Measurements from ENCODE around the gene UCK2. TPM values are rescaled to one million over a fixed set of nuclear protein-coding genes. Genes with fewer than 3 reads are reported as not detected.

Gene UCK2
- total RNA-seq, 1 donor from 2014 or later: 5.9 TPM

DNA sequence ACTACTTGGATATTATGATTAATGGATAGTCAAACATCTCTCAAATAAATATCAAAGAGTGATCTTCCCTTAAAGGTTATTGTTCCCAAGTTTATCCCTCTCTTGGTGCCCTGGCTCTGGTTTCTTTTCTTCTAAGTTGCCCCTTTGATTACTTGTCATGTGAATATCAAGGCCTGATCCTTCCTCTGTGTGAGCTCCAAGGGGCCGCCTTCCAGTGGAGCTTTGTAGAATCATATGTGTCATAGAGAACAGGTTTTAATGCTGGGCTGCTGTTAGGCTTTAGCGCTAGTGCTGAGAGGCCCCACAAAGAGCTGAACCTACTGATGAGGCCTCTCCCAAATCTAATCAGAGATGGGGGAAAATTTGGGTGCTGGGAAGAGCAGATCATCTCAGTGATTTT lies 25.5 kb downstream of the UCK2 start:
- intact Hi-C loops (cut with micrococcal nuclease): no loop called here
- ATAC-seq (no peak), DNase-seq (no peak)

- ATAC-seq (no peak), DNase-seq (no peak)
- intact Hi-C loops (cut with micrococcal nuclease): no loop called here
Observed at GRCh38 chr1:165853528-165854075, 26.2 kb downstream of the UCK2 start.

GRCh38 chr1:165854101-165854845 lies 26.9 kb downstream of the UCK2 start:
- DNase-seq: no peak
- ATAC-seq: peak; percentile 63
- intact Hi-C loops (cut with micrococcal nuclease): no loop called here

DNA sequence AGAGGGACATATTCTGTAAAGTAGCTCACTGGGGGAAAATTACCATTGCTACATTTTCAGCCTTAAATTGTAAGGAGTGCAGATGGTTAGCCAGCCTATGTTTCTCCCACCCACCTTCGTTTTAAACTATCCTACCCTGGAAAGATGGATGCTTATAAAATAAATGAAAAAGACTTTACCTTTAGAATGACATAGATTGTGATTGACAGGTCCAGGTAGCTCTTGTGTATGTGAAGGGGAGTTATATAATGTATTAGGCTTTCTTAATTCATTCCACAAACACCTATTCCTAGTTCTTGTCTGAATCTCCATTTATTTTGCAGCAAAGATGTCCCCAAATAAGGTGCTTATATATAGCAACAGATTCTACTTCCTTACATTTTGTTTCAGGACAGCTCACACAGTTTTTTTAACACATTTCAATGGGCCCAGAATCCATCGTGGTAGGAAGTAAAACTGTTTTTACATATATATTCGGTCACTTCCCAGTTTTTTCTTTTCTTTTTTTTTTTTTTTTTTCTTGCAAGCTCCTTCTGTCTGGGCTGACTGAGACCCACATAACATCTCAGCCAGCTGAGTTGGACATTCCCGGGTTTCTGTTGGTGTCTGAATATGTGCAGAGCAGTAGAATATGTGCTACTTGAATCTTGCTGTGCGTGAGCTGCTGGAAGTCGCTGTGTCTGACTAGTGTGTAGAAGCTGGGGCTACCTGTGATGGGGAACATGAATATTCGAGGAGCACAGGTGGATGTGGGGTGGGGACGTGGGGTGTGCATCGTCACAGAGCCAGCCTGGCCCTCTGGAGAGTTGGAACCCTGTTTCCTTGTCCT lies 27.8 kb downstream of the UCK2 start:
- intact Hi-C loops (cut with micrococcal nuclease): no loop called here
- ATAC-seq (no peak), DNase-seq (no peak)

DNA sequence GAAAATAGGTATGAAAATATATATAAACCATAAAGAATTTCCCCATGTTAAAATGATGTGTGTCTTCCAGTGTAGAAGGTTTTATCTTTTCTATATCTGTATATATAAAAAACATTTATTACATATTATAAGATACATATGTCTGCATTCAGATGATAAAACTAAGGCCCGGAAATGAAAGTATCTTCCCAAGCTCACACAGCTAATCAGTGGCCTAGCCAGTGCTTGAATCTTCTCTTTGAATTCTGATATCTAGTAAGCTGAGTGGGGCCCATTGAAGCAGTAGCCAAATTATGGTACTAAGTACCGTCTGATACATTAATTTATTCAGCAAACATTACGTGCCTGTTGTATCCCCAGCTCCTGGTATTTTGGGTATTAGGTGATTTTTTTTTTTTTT lies 28.6 kb downstream of the UCK2 start:
- no peak for ATAC-seq
- intact Hi-C loops (cut with micrococcal nuclease): no loop called here
- no peak for DNase-seq

GRCh38 chr1:165856606-165857005 lies 29.2 kb downstream of the UCK2 start:
- intact Hi-C loops (cut with micrococcal nuclease): no loop called here
- peak; percentile 42 for ATAC-seq
- no peak for DNase-seq

- intact Hi-C loops (cut with micrococcal nuclease): no loop called here
- peak; percentile 32 for ATAC-seq
- DNase-seq: no peak
Observed at GRCh38 chr1:165857046-165857801, 29.8 kb downstream of the UCK2 start.

DNA sequence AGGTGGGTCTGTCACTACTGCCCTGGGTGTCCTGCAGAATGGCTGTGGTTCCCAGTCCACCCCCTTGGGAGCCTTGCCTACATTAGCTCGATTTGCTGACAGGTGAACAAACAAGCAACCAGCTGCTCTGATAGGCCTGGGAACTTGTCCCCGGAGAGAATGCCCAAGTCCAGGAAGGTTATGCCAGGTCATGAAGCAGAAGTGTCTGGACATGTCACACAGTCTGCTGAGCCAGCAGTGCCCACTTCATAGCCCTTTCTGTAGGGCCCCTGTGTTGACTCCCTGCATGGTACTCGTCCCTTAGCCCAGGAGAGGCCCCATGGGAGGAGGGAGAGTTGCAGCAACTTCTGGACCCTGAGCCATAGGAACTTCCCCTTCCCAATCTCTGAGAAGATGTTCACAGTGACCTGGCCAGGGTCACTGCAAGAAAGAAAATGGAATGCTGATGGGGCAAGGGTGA lies 31.0 kb downstream of the UCK2 start:
- intact Hi-C loops (cut with micrococcal nuclease): no loop called here
- ATAC-seq (peak; percentile 90), DNase-seq (peak; percentile 37)

DNA sequence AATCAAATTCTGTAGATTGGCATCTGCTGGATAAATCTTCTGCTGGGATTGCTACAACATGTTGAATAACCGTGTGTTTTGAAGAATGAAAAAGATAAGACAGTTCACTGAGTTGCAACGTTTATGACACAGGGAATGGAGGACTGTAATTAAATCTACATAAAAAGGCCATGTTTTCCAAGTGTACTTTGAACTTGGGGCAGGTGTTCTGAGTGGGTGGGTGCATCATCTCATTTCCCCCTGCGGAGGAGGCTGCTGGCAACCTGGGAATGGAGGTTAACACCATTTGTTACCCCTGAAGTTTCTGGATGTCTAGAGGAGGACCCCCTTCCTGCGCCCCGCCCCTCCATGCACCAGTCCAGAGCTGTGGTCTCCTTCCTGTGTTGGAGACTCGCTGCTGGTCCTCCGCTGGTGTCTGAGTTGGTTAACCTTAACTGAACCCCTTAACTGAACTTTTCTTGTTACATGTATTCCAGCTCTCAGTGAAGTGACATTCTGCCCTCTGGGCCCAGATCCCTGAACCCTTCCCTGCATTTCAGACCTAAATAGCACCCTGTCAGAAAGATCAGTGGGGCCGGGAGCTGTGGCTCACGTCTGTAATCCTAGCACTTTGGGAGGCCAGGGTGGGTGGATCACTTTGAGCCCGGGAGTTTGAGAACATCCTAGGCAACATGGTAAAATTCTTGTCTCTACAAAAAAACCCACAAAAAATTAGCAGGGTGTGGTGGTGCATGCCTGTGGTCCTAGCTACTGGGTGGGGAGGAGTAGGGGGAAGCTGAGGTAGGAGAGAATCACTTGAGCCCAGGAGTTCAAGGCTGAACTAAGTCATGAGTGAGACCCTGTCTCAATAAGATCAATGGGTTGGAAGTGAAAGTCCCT lies 31.8 kb downstream of the UCK2 start:
- peak; percentile 8 for ATAC-seq
- intact Hi-C loops (cut with micrococcal nuclease): no loop called here
- no peak for DNase-seq

- intact Hi-C loops (cut with micrococcal nuclease): no loop called here
- no peak for ATAC-seq
- no peak for DNase-seq
Observed at GRCh38 chr1:165860065-165860464, 32.7 kb downstream of the UCK2 start.

- intact Hi-C loops (cut with micrococcal nuclease): no loop called here
- ATAC-seq: no peak
- no peak for DNase-seq
Observed at GRCh38 chr1:165861911-165862310, 34.5 kb downstream of the UCK2 start.

GRCh38 chr1:165862448-165862847 lies 35.0 kb downstream of the UCK2 start:
- ATAC-seq (peak; percentile 29), DNase-seq (peak; percentile 44)

DNA sequence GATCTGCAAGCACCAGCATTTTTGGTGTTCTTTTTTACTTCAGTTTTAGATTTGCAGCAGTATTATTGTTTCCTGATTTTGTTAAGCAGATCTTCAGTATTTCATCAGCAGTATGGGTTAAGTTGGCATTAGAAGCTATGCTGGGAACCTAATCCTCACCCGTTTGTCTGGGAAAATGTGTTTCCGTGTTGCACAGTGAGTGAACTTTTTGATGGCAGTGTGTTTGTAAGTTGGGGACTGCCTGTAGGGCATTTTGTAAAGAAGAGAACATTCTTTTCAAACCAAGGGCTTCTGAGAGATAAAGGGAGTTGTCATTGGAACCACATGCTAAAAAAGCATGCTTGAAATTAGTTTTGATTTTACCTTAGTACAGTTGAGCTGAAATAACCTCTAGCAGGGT lies 35.9 kb downstream of the UCK2 start:
- ATAC-seq (no peak), DNase-seq (no peak)
- intact Hi-C loops (cut with micrococcal nuclease): no loop called here

More at GRCh38 chr1:165862448-165862847, 35.0 kb downstream of the UCK2 start:
- intact Hi-C loops (cut with micrococcal nuclease): no loop called here

GRCh38 chr1:165865633-165866340 lies 38.4 kb downstream of the UCK2 start:
- intact Hi-C loops (cut with micrococcal nuclease): no loop called here
- DNase-seq (no peak), ATAC-seq (no peak)

DNA sequence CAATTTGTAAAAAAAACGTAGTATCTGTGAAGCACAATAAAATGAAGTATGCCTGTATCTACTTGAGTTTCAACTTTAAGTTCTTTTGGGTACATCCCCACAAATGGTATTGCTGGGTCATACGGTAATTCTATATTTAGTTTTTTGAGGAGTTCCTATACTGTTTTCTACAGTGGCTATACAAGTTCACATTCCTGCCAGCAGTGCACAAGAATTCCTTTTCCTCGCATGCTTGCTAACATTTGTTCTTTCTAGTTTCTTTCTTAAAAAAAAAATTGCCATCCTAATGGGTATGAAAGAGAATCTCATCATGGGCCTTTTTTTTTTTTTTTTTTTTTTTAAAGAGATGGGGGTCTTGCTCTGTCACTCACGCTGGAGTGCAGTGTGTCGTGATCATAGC lies 41.9 kb downstream of the UCK2 start:
- DNase-seq (no peak), ATAC-seq (no peak)
- intact Hi-C loops (cut with micrococcal nuclease): no loop called here

- intact Hi-C loops (cut with micrococcal nuclease): no loop called here
- DNase-seq: peak; percentile 56
- ATAC-seq: peak; percentile 85
Observed at GRCh38 chr1:165871311-165872067, 44.1 kb downstream of the UCK2 start.

DNA sequence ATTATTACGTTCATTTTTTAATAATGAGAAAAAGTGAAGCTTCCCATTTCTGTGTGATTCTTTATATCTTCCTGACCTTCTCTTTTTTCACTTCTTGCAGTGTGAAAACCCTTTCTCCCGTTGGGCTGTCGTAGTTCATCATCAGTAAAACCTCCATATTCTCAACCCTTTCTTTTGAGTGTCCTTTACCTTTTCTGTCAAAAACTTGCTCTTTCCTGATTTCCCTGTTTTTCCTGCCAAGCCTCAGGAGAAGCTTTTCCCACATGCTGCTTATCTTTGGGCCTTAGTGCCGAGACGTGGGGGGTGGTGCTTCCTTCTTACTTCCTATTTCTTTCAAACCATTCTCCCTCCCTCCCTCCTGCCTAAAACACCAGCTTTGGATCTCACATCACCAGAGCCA lies 46.1 kb downstream of the UCK2 start:
- intact Hi-C loops (cut with micrococcal nuclease): no loop called here
- ATAC-seq: no peak
- no peak for DNase-seq

Data from left ventricle myocardium superior (tissue), 1 donor.